ENCODE results near the gene EEF2K.

EEF2K gene

DNA sequence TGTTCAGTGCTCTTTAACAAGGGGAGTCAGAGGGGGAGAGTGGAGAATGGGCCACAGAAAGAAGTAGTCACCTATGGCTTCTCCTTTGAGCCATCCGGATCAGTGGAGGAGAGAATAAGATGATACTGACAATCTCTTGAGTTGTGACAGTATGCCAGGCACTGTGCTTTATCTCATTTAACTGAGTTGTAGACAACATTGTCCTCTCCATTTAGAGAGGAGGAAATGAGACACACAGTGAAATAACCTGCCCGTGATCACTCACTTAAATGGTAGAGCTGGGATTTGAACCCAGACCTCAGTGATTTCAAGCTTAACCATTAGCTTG, 17.8 kb upstream of the EEF2K start:
- Histone ChIP-seq H3K27ac (no peak overlapping the region), H3K36me3 (no peaks in the 10 kb centered on the region; the same call in 1 of the 2 replicates), H3K4me3 (ENCODE audit: low read depth, low read length) (no peak overlapping the region), H3K27me3 (ENCODE audit: insufficient read depth, low read depth, severe bottlenecking) (no peaks in the 10 kb centered on the region), H3K9me3 (ENCODE audit: severe bottlenecking) (no peaks in the 10 kb centered on the region)
- TF ChIP-seq CTCF (IDR thresholded peaks at IDR 0.05; ENCODE audit: low read depth, low read length) = no peak
- DNase-seq = no peak

- peak; percentile 85 for TF ChIP-seq CTCF (IDR thresholded peaks at IDR 0.05; ENCODE audit: low read depth, low read length)
- peak; percentile 68 for DNase-seq
- Histone ChIP-seq H3K27me3 (ENCODE audit: insufficient read depth, low read depth, severe bottlenecking) (no peaks in the 10 kb centered on the region), H3K4me3 (ENCODE audit: low read depth, low read length) (peak overlapping the region; percentile 68), H3K27ac (peak overlapping the region; percentile 44), H3K36me3 (no peaks in the 10 kb centered on the region; the same call in 1 of the 2 replicates), H3K9me3 (ENCODE audit: severe bottlenecking) (no peaks in the 10 kb centered on the region)
These were observed 17.3 kb upstream of the EEF2K start for GRCh38 chr16:22188595-22189442.

DNA sequence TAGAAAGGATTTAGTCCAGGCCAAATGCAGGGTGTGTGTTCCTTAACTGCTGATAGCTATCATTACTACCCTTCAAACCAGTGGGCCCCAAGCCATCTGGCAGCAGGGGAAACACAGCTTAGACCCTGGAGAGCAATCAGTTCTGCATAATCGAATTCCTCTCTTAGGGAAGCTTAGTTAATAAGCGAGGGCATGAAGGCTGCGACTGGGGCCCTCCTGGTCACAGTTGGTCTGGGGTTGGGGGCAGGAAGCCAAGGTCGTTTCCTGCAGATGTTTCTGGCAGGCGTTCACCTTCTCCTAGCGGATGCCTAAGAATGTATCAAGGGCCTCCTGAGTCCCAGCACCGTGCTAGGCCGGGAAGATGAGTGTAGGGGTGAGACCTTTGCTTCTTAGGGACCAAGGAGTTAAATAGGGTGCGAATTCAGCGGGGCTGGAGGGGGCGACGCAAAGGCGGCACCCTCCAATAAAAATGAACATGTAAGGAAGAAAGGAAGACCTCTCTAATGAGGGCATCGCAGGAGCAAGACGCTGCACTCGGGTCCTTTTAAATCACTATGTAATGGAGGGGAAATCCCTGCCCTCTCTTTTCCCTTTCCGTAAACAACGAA, 16.5 kb upstream of the EEF2K start:
- H3K9me3 ChIP-seq (ENCODE audit: severe bottlenecking) = no peaks in the 10 kb centered on the region
- H3K27ac ChIP-seq = peak overlapping the region; percentile 69
- TF ChIP-seq CTCF (IDR thresholded peaks at IDR 0.05; ENCODE audit: low read depth, low read length) = no peak
- peak; percentile 76 for DNase-seq
- no peaks in the 10 kb centered on the region for H3K27me3 ChIP-seq (ENCODE audit: insufficient read depth, low read depth, severe bottlenecking)
- H3K36me3 ChIP-seq = no peaks in the 10 kb centered on the region; the same call in 1 of the 2 replicates
- peak overlapping the region; percentile 68 for H3K4me3 ChIP-seq (ENCODE audit: low read depth, low read length)

- no peak for TF ChIP-seq CTCF (IDR thresholded peaks at IDR 0.05; ENCODE audit: low read depth, low read length)
- Histone ChIP-seq H3K9me3 (ENCODE audit: severe bottlenecking) (no peaks in the 10 kb centered on the region), H3K4me3 (ENCODE audit: low read depth, low read length) (peak overlapping the region; percentile 68), H3K27ac (peak overlapping the region; percentile 69), H3K36me3 (no peaks in the 10 kb centered on the region; the same call in 1 of the 2 replicates), H3K27me3 (ENCODE audit: insufficient read depth, low read depth, severe bottlenecking) (no peaks in the 10 kb centered on the region)
- no peak for DNase-seq
These were observed 15.8 kb upstream of the EEF2K start for GRCh38 chr16:22190081-22190775.

GRCh38 chr16:22190776-22191531, 15.1 kb upstream of the EEF2K start:
- H3K9me3 ChIP-seq (ENCODE audit: severe bottlenecking) = no peaks in the 10 kb centered on the region
- no peaks in the 10 kb centered on the region; the same call in 1 of the 2 replicates for H3K36me3 ChIP-seq
- no peak for TF ChIP-seq CTCF (IDR thresholded peaks at IDR 0.05; ENCODE audit: low read depth, low read length)
- peak overlapping the region; percentile 74 for H3K4me3 ChIP-seq (ENCODE audit: low read depth, low read length)
- H3K27me3 ChIP-seq (ENCODE audit: insufficient read depth, low read depth, severe bottlenecking) = no peaks in the 10 kb centered on the region
- DNase-seq = peak; percentile 99
- H3K27ac ChIP-seq = peak overlapping the region; percentile 78

Data from WERI-Rb-1 (cell line).